22Rv1 (cell line): ENCODE results near the gene YJEFN3.

Source experiments
- H3K27ac ChIP-seq: fragments of 450-650 bp; 2 replicates; pipeline ENCODE4 v1.5.1; 2017
- CTCF ChIP-seq: fragments of 450-650 bp; IDR thresholded peaks from 2 replicates; pipeline ENCODE4 v1.5.1; 2017; ENCODE audit warnings: mild to moderate bottlenecking
- ZFX ChIP-seq: fragments of 450-650 bp; IDR thresholded peaks from 2 replicates; pipeline ENCODE4 v1.6.1; 2017; ENCODE audit warnings: antibody characterized with exemption, borderline replicate concordance

YJEFN3 gene

DNA sequence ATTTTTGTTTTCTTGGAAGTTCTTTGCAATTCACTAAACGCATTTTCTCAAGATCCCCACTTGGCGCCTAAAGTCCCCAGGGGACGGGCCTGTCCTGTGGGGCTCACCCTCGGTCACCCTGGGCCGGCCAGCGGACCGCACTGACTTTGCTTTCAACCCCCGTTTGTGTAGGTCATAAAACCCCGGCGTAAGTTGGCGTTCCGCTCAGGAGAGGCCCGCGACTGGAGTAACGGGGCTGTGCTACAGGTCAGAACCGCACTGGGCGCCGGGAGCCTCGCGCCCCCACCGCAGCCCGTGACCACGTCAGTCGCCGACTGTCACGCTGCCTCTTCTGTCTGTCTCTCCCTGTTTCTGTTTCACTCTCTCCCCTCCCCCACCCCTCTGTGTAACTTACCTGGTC, 26.9 kb upstream of the YJEFN3 start:
- TF ChIP-seq ZFX, result no peak
- no peak for TF ChIP-seq CTCF
- H3K27ac ChIP-seq, result no peak overlapping the region

- no peak for TF ChIP-seq CTCF
- no peak for TF ChIP-seq ZFX
These were observed 26.4 kb upstream of the YJEFN3 start for GRCh38 chr19:19502281-19502680.

DNA sequence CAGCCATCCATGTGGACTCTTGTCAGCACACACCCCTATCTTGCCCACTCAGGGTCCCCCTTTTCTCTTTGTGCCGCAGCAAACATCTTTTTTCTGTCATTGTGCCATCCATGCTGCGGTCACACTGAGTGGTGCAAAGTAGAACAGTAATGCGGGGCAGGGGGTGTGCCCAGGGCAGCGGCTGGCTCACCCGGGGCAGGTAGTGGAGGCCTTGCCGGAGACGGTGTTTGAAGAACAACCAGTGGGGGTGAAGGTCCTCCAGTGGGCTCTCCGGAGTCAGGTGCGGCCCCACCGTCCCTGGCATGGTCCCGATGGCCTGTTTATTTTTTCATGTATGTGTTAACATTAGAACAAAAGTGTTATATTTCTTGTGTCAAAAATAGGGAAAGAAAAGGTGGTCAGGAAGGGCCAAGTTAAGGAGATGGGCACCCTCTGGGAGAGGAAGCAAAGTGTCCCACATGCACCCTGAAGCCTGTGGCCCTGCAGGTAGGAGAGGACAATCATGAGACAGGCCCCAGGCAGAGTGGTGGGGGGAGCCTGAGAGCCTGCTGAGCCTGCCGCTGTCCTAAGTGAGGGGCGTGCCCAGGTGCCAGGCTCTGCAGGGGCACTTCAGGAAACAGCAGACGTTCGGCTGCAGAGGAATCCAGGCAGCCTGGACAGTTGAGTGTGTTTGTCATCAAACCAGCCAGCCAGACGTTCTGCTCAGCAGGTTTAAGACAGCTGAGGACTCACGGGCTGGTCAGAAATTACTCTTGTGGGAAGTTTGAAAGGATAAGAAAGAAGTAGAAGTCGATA, 25.7 kb upstream of the YJEFN3 start:
- no peak for TF ChIP-seq CTCF
- TF ChIP-seq ZFX, result no peak
- H3K27ac ChIP-seq, result no peak overlapping the region

More at GRCh38 chr19:19502281-19502680, 26.4 kb upstream of the YJEFN3 start:
- H3K27ac ChIP-seq, result no peak overlapping the region

DNA sequence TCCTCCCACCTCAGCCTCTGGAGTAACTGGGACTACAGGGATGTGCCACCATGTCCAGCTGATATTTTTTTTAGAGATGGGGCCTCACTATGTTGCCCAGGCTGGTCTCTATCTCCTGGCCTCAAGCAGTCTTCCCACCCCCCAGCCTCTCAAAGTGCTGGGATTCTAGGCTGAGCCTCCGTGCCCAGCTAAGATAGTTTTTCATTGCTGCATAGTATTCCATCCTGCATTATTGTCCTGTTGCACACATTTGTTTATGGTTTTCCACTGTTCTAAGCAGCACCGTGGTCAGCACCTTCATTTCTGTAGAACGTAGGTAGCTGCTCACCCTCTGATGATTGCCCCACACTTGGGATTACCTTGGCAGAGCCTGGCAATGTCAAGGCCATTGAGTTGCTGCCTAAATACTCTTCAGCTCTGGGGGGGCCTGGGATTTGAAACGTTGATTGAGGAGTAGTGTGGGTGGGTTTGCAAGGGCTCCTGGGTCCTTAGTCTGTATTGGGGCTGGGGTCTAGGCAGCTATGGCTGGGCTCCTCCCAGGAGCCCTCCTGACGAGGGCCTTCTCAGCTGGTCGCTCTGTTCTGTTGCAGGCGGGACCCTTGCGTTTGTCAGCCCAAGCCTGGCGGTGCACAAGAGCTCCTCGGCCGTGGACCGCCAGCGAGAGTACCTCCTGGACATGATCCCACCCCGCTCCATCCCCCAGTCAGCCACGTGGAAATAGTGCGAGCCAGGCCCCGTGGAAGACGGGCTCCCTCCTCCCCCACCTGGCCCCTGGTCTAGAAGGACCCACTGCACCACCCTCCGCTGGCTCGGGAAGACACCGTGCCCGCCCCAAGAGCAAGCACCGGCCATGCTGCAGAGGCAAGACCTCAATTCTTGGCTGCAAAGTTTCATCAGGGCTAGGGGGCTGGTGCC, 23.7 kb upstream of the YJEFN3 start:
- TF ChIP-seq ZFX, result no peak
- no peak for TF ChIP-seq CTCF
- H3K27ac ChIP-seq, result no peak overlapping the region

- TF ChIP-seq ZFX (no peak), CTCF (no peak)
- no peak overlapping the region for H3K27ac ChIP-seq
These were observed 22.9 kb upstream of the YJEFN3 start for GRCh38 chr19:19505669-19506326.

DNA sequence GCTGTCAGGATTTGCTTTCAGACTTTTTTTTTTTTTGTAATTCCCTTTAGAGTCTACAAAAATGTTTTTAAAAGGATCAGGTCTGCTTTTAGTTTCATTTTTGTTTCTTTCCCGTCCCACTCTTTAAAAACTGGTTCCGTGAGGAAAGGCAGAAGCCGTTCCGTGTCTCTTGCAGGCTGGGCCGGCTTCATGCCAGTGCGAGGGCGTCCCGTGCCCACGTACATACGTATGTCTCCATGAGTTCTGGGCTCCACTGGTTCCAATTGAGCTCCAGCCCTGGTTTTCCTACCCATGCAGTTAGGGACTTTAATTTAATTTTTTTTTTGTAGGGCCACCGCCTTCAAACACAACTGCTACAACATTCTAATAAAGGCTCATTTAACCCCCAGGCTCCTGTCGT, 22.1 kb upstream of the YJEFN3 start:
- H3K27ac ChIP-seq, result no peak overlapping the region
- TF ChIP-seq ZFX (no peak), CTCF (no peak)

GRCh38 chr19:19507354-19507753, 21.4 kb upstream of the YJEFN3 start:
- no peak overlapping the region for H3K27ac ChIP-seq
- TF ChIP-seq ZFX, result no peak
- no peak for TF ChIP-seq CTCF
